Measurements from ENCODE around the gene HBM.

The HBM gene

DNA sequence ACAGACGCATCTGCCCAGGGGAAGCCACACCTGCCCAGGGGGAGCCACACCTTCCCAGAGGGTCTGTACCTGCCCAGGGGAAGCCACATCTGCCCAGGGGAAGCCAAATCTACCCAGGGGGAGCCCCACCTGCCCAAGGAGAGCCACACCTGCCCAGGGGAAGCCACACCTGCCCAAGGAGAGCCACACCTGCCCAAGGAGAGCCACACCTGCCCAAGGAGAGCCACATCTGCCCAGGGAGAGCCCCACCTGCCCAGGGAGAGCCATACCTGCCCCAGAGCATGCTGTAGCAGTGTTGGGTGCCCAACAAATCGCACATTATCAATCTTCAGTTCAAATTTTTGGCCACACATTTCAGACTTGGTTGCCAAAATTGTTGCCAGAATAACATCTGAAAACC, 46.9 kb upstream of the HBM start:
- H3K9me3 ChIP-seq (ENCODE audit: control insufficient read depth, insufficient read depth, low read depth, low read length), result no peaks in the 10 kb centered on the region
- no peaks in the 10 kb centered on the region; the same call in 1 of the 2 replicates for H3K4me1 ChIP-seq (ENCODE audit: control insufficient read depth, insufficient read depth, low read length)
- TF ChIP-seq, protein P1, sequence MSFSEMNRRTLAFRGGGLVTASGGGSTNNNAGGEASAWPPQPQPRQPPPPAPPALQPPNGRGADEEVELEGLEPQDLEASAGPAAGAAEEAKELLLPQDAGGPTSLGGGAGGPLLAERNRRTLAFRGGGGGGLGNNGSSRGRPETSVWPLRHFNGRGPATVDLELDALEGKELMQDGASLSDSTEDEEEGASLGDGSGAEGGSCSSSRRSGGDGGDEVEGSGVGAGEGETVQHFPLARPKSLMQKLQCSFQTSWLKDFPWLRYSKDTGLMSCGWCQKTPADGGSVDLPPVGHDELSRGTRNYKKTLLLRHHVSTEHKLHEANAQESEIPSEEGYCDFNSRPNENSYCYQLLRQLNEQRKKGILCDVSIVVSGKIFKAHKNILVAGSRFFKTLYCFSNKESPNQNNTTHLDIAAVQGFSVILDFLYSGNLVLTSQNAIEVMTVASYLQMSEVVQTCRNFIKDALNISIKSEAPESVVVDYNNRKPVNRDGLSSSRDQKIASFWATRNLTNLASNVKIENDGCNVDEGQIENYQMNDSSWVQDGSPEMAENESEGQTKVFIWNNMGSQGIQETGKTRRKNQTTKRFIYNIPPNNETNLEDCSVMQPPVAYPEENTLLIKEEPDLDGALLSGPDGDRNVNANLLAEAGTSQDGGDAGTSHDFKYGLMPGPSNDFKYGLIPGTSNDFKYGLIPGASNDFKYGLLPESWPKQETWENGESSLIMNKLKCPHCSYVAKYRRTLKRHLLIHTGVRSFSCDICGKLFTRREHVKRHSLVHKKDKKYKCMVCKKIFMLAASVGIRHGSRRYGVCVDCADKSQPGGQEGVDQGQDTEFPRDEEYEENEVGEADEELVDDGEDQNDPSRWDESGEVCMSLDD (tag by site-specific recombination; IDR thresholded peaks at IDR 0.05), result no peak
- TF ChIP-seq ZSCAN23 (tag by site-specific recombination; IDR thresholded peaks at IDR 0.05), result no peak
- no peak for TF ChIP-seq ZFHX2 (tag by site-specific recombination; conservative IDR thresholded peaks at IDR 0.05)
- TF ChIP-seq ZNF664 (tag by site-specific recombination; IDR thresholded peaks at IDR 0.05), result no peak
- TF ChIP-seq ZNF704 (tag by site-specific recombination; IDR thresholded peaks at IDR 0.05), result no peak
- no peak for TF ChIP-seq ZNF138 (tag by site-specific recombination; IDR thresholded peaks at IDR 0.05; ENCODE audit: borderline replicate concordance)
- TF ChIP-seq ZNF660 (tag by site-specific recombination; IDR thresholded peaks at IDR 0.05), result no peak
- TF ChIP-seq ZNF394 (tag by site-specific recombination; IDR thresholded peaks at IDR 0.05; ENCODE audit: borderline replicate concordance), result no peak
- H3K27ac ChIP-seq (ENCODE audit: extremely low read depth, low read depth, low read length), result no peak overlapping the region
- ChIA-PET CTCF (interaction anchor here (0.6 to 4.5 kb wide), 13 partner anchors 7 to 252 kb away, joined by 3 to 73 read pairs (median 10); partner anchors contain the start of genes HBQ1 and MRPL28), POLR2A (no interaction called here)
- H3K4me3 ChIP-seq (ENCODE audit: low read depth, low read length), result no peak overlapping the region
- H3K36me3 ChIP-seq (ENCODE audit: control insufficient read depth in 2 of 2, insufficient read depth in 1 of 2, low read length in 2 of 2), result peaks cover 5 to 29% of the 10 kb centered on the region in 2 experiments; a peak in 2 of 3 replicates

DNA sequence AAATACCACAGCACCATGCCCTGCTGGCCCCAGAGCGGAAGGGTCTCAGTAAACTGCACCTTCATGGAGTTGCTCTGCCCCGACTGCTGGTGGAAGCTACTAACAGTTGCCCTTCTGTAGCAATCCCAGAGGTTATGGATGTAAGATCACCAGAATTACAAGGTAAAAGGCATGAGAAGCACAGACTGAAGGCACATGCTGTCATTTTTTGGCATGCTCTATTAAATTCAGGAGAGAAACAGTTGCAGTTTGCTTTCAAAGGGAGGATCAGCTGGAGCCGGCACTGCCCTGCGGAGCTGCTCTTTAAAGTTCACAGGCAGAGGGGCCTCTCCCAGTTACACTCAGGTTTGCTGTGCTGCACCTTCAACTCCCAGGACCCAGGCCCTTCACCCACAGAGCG, 46.5 kb upstream of the HBM start:
- no peak overlapping the region for H3K4me3 ChIP-seq (ENCODE audit: low read depth, low read length)
- H3K36me3 ChIP-seq (ENCODE audit: control insufficient read depth in 2 of 2, insufficient read depth in 1 of 2, low read length in 2 of 2), result peaks cover 5 to 24% of the 10 kb centered on the region in 2 experiments; a peak in 2 of 3 replicates
- ChIA-PET CTCF (interaction anchor here (0.6 to 4.5 kb wide), 3 partner anchors 13 to 851 kb away, joined by 3 to 73 read pairs (median 11); partner anchors contain the start of gene HBQ1), POLR2A (interaction anchor here (0.6 kb wide), 1 partner anchor 116 kb away, joined by 3 read pairs; the partner anchor contains the start of gene FAM234A)
- H3K27ac ChIP-seq (ENCODE audit: extremely low read depth, low read depth, low read length), result no peak overlapping the region
- H3K9me3 ChIP-seq (ENCODE audit: control insufficient read depth, insufficient read depth, low read depth, low read length), result no peaks in the 10 kb centered on the region
- TF ChIP-seq GFI1B (tag by site-specific recombination; IDR thresholded peaks at IDR 0.05), result no peak
- 0 out of 2 replicates have a peak, but pooled peaks have one; percentile 12 for TF ChIP-seq ZSCAN4 (tag by site-specific recombination; IDR thresholded peaks at IDR 0.05)
- no peaks in the 10 kb centered on the region; the same call in 1 of the 2 replicates for H3K4me1 ChIP-seq (ENCODE audit: control insufficient read depth, insufficient read depth, low read length)

GRCh38 chr16:119835-120491, 45.8 kb upstream of the HBM start:
- H3K9me3 ChIP-seq (ENCODE audit: control insufficient read depth, insufficient read depth, low read depth, low read length), result no peaks in the 10 kb centered on the region
- ChIA-PET POLR2A (interaction anchor here (0.6 kb wide), 1 partner anchor 115 kb away, joined by 3 read pairs; the partner anchor contains the start of gene FAM234A), CTCF (interaction anchor here (0.6 to 4.5 kb wide), 4 partner anchors 14 to 1454 kb away, joined by 3 to 73 read pairs (median 4); no protein-coding TSS in a partner anchor)
- H3K4me3 ChIP-seq (ENCODE audit: low read depth, low read length), result no peak overlapping the region
- no peaks in the 10 kb centered on the region; the same call in 1 of the 2 replicates for H3K4me1 ChIP-seq (ENCODE audit: control insufficient read depth, insufficient read depth, low read length)
- H3K27ac ChIP-seq (ENCODE audit: extremely low read depth, low read depth, low read length), result no peak overlapping the region
- H3K36me3 ChIP-seq (ENCODE audit: control insufficient read depth in 2 of 2, insufficient read depth in 1 of 2, low read length in 2 of 2), result peaks cover 5 to 21% of the 10 kb centered on the region in 2 experiments; a peak in 2 of 3 replicates
- TF ChIP-seq ZNF146 (tag by site-specific recombination; IDR thresholded peaks at IDR 0.05), result no peak
- peak; percentile 27; the same call in 1 of the 2 replicates for TF ChIP-seq ZIC2 (tag by site-specific recombination; IDR thresholded peaks at IDR 0.05)
- no peak for TF ChIP-seq ZNF354C (tag by site-specific recombination; IDR thresholded peaks at IDR 0.05; ENCODE audit: borderline replicate concordance, low read depth)
- TF ChIP-seq ZNF433 (tag by site-specific recombination; IDR thresholded peaks at IDR 0.05; ENCODE audit: low read depth), result no peak
- no peak for TF ChIP-seq GLI2 (tag by site-specific recombination; IDR thresholded peaks at IDR 0.05; ENCODE audit: borderline replicate concordance, low read depth)
- TF ChIP-seq ZBTB11 (tag by site-specific recombination; conservative IDR thresholded peaks at IDR 0.05; ENCODE audit: low read depth), result no peak
- no peak for TF ChIP-seq ZNF449 (tag by site-specific recombination; IDR thresholded peaks at IDR 0.05)
- no peak for TF ChIP-seq ZNF10 (tag by site-specific recombination; IDR thresholded peaks at IDR 0.05)

All from HEK293 (cell line).